Hindlimb muscle (tissue), 1 donor: Measurements from ENCODE around the gene NIPAL3. TPM values are rescaled to one million over a fixed set of nuclear protein-coding genes. Genes with fewer than 3 reads are reported as not detected.
"Not testable (repeated sequence)": the region's sequence is repeated elsewhere in the genome, so short reads cannot be mapped to it uniquely, and the experiment has no call there.

Experiments used
- DNase-seq: peaks from one replicate; pipeline ENCODE4 v3.0.0-alpha.2; 2013
- polyA plus RNA-seq: library from polyadenylated mRNA; unstranded; fragments of 120-200 nt; gene quantifications from one replicate; pipeline ENCODE4 v1.2.1, GENCODE V29; 2013; ENCODE audit not compliant: insufficient read length

NIPAL3 gene
- polyA plus RNA-seq, 1 donor: 4.5 TPM

GRCh38 chr1:24425441-24425840 is 9.8 kb downstream of the NIPAL3 start:
- no peak for DNase-seq

GRCh38 chr1:24425922-24426321 is 10.3 kb downstream of the NIPAL3 start:
- DNase-seq: no peak

GRCh38 chr1:24426744-24427544 is 11.3 kb downstream of the NIPAL3 start:
- DNase-seq: no peak

- DNase-seq: no peak
Observed at GRCh38 chr1:24427545-24427862, 11.9 kb downstream of the NIPAL3 start.

GRCh38 chr1:24435782-24436365 is 20.3 kb downstream of the NIPAL3 start:
- no peak for DNase-seq

- DNase-seq: no peak
Observed at GRCh38 chr1:24437631-24438396, 22.2 kb downstream of the NIPAL3 start.

- no peak for DNase-seq
Observed at GRCh38 chr1:24438423-24438901, 22.9 kb downstream of the NIPAL3 start.

- no peak for DNase-seq
Observed at GRCh38 chr1:24440436-24440835, 24.8 kb downstream of the NIPAL3 start.

GRCh38 chr1:24441480-24441879 is 25.9 kb downstream of the NIPAL3 start:
- DNase-seq: no peak

GRCh38 chr1:24441996-24442668 is 26.5 kb downstream of the NIPAL3 start:
- no peak for DNase-seq

GRCh38 chr1:24442764-24443163 is 27.2 kb downstream of the NIPAL3 start:
- no peak for DNase-seq

GRCh38 chr1:24443241-24443656 is 27.6 kb downstream of the NIPAL3 start:
- peak; percentile 32 for DNase-seq

GRCh38 chr1:24446446-24446845 is 30.8 kb downstream of the NIPAL3 start:
- DNase-seq: not testable (repeated sequence)

- DNase-seq: no peak
Observed at GRCh38 chr1:24450316-24450715, 34.7 kb downstream of the NIPAL3 start.

- DNase-seq: no peak
Observed at GRCh38 chr1:24450857-24451397, 35.3 kb downstream of the NIPAL3 start.

- no peak for DNase-seq
Observed at GRCh38 chr1:24451746-24452145, 36.1 kb downstream of the NIPAL3 start.

- no peak for DNase-seq
Observed at GRCh38 chr1:24452922-24453485, 37.4 kb downstream of the NIPAL3 start.

- DNase-seq: no peak
Observed at GRCh38 chr1:24454673-24455072, 39.1 kb downstream of the NIPAL3 start.

- DNase-seq: no peak
Observed at GRCh38 chr1:24455272-24455671, 39.7 kb downstream of the NIPAL3 start.

- no peak for DNase-seq
Observed at GRCh38 chr1:24457866-24458265, 42.3 kb downstream of the NIPAL3 start.

- DNase-seq: no peak
Observed at GRCh38 chr1:24459551-24460266, 44.1 kb downstream of the NIPAL3 start.

GRCh38 chr1:24462128-24462527 is 46.5 kb downstream of the NIPAL3 start:
- DNase-seq: not testable (repeated sequence)
